GM12891 (cell line): ENCODE data around the gene RHEBL1.

Source experiments
- POLR2A ChIP-seq: IDR thresholded peaks from 2 replicates; pipeline ENCODE4 v1.6.1; 2011; ENCODE audit warnings: low read depth, low read length, control low read depth
- TAF1 ChIP-seq: IDR thresholded peaks from 2 replicates; pipeline ENCODE4 v1.6.1; 2011; ENCODE audit warnings: low read depth, low read length, control low read depth

DNA sequence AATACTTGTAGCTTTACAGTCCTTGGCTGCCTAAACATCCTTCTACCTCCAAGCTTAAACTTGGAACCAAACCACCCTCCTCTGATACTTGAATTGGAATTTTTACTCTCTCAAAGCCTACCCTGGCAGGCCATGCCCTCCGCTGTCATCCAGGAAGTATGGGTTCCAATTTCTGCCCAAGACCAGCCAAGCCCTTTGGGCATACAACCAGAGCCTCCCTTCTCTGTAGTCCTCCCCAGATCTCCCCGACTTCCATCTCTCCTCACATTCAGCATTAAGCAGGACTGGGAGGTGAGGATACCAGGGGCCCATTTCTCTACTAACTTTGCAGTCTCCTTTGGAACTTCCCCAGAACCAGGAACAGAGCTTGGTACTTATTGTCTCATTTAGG is 25.2 kb upstream of the RHEBL1 start:
- TF ChIP-seq TAF1 (no peak), POLR2A (no peak)
